Suprapubic skin (tissue), 4 donors: ENCODE data around the gene LANCL1.

Experiments used
- EP300 ChIP-seq: sonication (generic); formaldehyde crosslinking; IDR thresholded peaks from one replicate; pipeline ENCODE4 v1.6.1; 2017; ENCODE audit warnings: antibody characterized with exemption
- POLR2A ChIP-seq, 2 donors: fragments of 450-650 bp; IDR thresholded peaks; one replicate each; pipeline ENCODE4 v1.6.1; 2017; ENCODE audit warnings: antibody characterized with exemption in 2 of 2, mild to moderate bottlenecking in 2 of 2, moderate library complexity in 2 of 2
- POLR2AphosphoS5 ChIP-seq, 3 donors: sonication (generic); formaldehyde crosslinking; IDR thresholded peaks; one replicate each; pipeline ENCODE4 v1.6.1; 2017; ENCODE audit warnings: antibody characterized with exemption in 3 of 3
- TF ChIP-seq, protein P1 (sequence below), 2 donors: fragments of 200-600 bp in 1 of 2; fragments of 450-650 bp in 1 of 2; sonication (generic) in 1 of 2; IDR thresholded peaks; one replicate each; pipeline ENCODE4 v1.5.1; 2016 to 2019; ENCODE audit warnings: antibody characterized with exemption in 2 of 2, mild to moderate bottlenecking in 1 of 2, moderate library complexity in 1 of 2

GRCh38 chr2:210454336-210454735, 22.2 kb downstream of the LANCL1 start:
- TF ChIP-seq, protein P1, sequence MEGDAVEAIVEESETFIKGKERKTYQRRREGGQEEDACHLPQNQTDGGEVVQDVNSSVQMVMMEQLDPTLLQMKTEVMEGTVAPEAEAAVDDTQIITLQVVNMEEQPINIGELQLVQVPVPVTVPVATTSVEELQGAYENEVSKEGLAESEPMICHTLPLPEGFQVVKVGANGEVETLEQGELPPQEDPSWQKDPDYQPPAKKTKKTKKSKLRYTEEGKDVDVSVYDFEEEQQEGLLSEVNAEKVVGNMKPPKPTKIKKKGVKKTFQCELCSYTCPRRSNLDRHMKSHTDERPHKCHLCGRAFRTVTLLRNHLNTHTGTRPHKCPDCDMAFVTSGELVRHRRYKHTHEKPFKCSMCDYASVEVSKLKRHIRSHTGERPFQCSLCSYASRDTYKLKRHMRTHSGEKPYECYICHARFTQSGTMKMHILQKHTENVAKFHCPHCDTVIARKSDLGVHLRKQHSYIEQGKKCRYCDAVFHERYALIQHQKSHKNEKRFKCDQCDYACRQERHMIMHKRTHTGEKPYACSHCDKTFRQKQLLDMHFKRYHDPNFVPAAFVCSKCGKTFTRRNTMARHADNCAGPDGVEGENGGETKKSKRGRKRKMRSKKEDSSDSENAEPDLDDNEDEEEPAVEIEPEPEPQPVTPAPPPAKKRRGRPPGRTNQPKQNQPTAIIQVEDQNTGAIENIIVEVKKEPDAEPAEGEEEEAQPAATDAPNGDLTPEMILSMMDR (IDR thresholded peaks at IDR 0.05) = no peak
- TF ChIP-seq EP300 (no peak), POLR2AphosphoS5 (IDR thresholded peaks at IDR 0.05) (no peak), POLR2A (IDR thresholded peaks at IDR 0.05) (no peak)
